KMS-11 (cell line): ENCODE measurements around the gene DCAF10.

Source experiments
- H2AFZ ChIP-seq: fragments of 200-600 bp; sonication (generic); 2 replicates; pipeline ENCODE4 v1.6.1; 2016; ENCODE audit warnings: antibody characterized with exemption, mixed run types, low read depth
- H3K27ac ChIP-seq: fragments of 200-600 bp; sonication (generic); 2 replicates; pipeline ENCODE4 v1.6.1; 2016; ENCODE audit warnings: mild to moderate bottlenecking, mixed run types
- H3K27me3 ChIP-seq: fragments of 200-600 bp; sonication (generic); 2 replicates; pipeline ENCODE4 v1.6.1; 2017; ENCODE audit warnings: mild to moderate bottlenecking, low read depth, mixed run types, moderate library complexity; ENCODE audit not compliant: insufficient read depth
- H3K36me3 ChIP-seq: fragments of 200-600 bp; sonication (generic); 2 replicates; pipeline ENCODE4 v1.6.1; 2017; ENCODE audit warnings: mild to moderate bottlenecking, mixed run types; ENCODE audit not compliant: insufficient read depth
- H3K4me1 ChIP-seq: fragments of 200-600 bp; sonication (generic); 2 replicates; pipeline ENCODE4 v1.6.1; 2016; ENCODE audit warnings: mild to moderate bottlenecking, low read depth, mixed run types; ENCODE audit not compliant: poor library complexity, severe bottlenecking
- H3K4me2 ChIP-seq: fragments of 200-600 bp; sonication (generic); 2 replicates; pipeline ENCODE4 v1.7.0; 2016; ENCODE audit warnings: mild to moderate bottlenecking, mixed run types
- H3K4me3 ChIP-seq: fragments of 200-600 bp; sonication (generic); IDR thresholded peaks from 2 replicates; pipeline ENCODE4 v1.6.1; 2017; ENCODE audit warnings: low read depth, low read length, mixed read lengths; ENCODE audit not compliant: insufficient read depth
- H3K79me2 ChIP-seq: fragments of 200-600 bp; sonication (generic); 2 replicates; pipeline ENCODE4 v1.6.1; 2016; ENCODE audit warnings: low read depth, mixed run types; ENCODE audit not compliant: insufficient read depth
- H3K9ac ChIP-seq: fragments of 200-600 bp; sonication (generic); 2 replicates; pipeline ENCODE4 v1.6.1; 2016; ENCODE audit warnings: mild to moderate bottlenecking, mixed run types
- H4K20me1 ChIP-seq: fragments of 200-600 bp; sonication (generic); 2 replicates; pipeline ENCODE4 v1.6.1; 2016; ENCODE audit warnings: mild to moderate bottlenecking, mixed run types; ENCODE audit not compliant: insufficient read depth
- TF ChIP-seq, protein P1 (sequence below): fragments of 200-600 bp; sonication (generic); conservative IDR thresholded peaks from 2 replicates; pipeline ENCODE4 v1.6.1; 2017; ENCODE audit warnings: low read depth, mild to moderate bottlenecking, antibody characterized with exemption, low read length, moderate library complexity, mixed read lengths

Gene DCAF10

GRCh38 chr9:37914154-37914551 is 113.6 kb downstream of the DCAF10 start:
- H3K9ac ChIP-seq: no peak overlapping the region
- H2AFZ ChIP-seq: no peak overlapping the region
- no peak overlapping the region for H3K4me3 ChIP-seq
- H3K36me3 ChIP-seq: no peaks in the 10 kb centered on the region
- no peaks in the 10 kb centered on the region for H3K27me3 ChIP-seq
- no peaks in the 10 kb centered on the region for H4K20me1 ChIP-seq
- no peak overlapping the region for H3K27ac ChIP-seq
- H3K79me2 ChIP-seq: no peaks in the 10 kb centered on the region
- H3K4me2 ChIP-seq: no peak overlapping the region
- no peaks in the 10 kb centered on the region for H3K4me1 ChIP-seq
- TF ChIP-seq, protein P1, sequence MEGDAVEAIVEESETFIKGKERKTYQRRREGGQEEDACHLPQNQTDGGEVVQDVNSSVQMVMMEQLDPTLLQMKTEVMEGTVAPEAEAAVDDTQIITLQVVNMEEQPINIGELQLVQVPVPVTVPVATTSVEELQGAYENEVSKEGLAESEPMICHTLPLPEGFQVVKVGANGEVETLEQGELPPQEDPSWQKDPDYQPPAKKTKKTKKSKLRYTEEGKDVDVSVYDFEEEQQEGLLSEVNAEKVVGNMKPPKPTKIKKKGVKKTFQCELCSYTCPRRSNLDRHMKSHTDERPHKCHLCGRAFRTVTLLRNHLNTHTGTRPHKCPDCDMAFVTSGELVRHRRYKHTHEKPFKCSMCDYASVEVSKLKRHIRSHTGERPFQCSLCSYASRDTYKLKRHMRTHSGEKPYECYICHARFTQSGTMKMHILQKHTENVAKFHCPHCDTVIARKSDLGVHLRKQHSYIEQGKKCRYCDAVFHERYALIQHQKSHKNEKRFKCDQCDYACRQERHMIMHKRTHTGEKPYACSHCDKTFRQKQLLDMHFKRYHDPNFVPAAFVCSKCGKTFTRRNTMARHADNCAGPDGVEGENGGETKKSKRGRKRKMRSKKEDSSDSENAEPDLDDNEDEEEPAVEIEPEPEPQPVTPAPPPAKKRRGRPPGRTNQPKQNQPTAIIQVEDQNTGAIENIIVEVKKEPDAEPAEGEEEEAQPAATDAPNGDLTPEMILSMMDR: no peak

DNA sequence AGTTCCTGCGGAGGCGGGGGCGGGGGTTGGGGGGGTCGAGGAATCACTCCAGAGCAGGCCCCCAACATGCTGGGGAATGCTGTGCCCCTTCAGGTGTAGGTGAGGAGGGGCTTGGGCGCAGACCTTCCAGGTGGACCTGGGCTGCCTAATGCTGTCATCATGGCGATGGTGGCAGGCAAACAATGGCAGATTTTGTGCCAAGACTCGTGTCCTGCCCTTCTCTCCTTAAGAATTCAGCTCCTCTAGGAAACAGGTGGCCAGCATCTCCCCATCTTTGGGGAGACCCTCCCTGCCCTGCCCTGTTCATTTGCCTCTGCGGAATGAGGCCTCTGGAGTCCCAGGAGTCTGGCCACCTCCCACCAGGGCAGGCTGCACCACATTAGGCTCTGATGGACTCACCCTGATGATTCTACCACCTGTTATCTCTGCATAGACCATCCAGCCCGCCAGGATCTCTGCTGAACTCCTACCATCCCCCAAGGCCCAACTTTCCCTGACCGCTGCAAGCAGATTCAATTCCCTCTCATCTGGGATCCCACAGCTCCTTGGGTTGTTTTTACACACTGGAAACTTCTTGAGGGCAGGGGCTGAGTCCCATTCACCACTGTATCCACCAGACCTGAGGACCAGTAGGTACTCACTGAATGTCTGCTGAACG is 114.2 kb downstream of the DCAF10 start:
- Histone ChIP-seq H3K27me3 (no peaks in the 10 kb centered on the region), H4K20me1 (no peaks in the 10 kb centered on the region), H3K27ac (no peak overlapping the region), H3K4me3 (no peak overlapping the region), H2AFZ (no peak overlapping the region), H3K36me3 (no peaks in the 10 kb centered on the region), H3K9ac (no peak overlapping the region), H3K79me2 (no peaks in the 10 kb centered on the region), H3K4me2 (no peak overlapping the region), H3K4me1 (no peaks in the 10 kb centered on the region)
- TF ChIP-seq, protein P1: no peak

DNA sequence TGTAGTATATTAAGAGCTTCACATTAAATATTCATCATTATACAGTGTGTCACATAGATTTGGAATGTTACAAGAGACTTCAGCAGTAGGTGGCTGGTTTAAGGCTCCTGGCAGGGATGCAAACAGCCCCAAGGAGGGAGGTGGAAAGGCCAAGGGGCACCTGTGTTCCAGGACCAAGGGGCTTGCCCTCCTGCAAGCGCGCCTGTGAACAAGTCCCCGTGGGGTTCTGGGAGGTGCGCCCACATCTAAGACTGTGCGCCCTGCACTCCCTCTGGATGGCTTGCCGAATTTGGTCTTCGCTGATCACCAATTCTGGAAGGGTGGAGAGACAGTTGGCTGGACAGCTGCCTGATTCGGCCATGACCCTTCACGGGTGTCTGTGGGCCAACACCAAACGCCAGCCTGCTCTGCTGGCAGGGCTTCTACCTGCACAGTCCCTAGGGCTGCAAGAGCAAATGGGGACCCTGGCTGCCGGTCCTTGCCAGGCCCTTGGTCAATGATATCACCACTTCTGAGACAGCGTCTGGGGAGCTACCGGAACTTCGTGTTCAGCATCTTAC is 115.4 kb downstream of the DCAF10 start:
- Histone ChIP-seq H3K4me3 (no peak overlapping the region), H3K79me2 (no peaks in the 10 kb centered on the region), H3K27ac (no peak overlapping the region), H3K36me3 (no peaks in the 10 kb centered on the region), H3K4me2 (no peak overlapping the region), H3K4me1 (no peaks in the 10 kb centered on the region), H3K27me3 (no peaks in the 10 kb centered on the region), H4K20me1 (no peaks in the 10 kb centered on the region), H2AFZ (no peak overlapping the region), H3K9ac (no peak overlapping the region)
- TF ChIP-seq, protein P1: no peak

DNA sequence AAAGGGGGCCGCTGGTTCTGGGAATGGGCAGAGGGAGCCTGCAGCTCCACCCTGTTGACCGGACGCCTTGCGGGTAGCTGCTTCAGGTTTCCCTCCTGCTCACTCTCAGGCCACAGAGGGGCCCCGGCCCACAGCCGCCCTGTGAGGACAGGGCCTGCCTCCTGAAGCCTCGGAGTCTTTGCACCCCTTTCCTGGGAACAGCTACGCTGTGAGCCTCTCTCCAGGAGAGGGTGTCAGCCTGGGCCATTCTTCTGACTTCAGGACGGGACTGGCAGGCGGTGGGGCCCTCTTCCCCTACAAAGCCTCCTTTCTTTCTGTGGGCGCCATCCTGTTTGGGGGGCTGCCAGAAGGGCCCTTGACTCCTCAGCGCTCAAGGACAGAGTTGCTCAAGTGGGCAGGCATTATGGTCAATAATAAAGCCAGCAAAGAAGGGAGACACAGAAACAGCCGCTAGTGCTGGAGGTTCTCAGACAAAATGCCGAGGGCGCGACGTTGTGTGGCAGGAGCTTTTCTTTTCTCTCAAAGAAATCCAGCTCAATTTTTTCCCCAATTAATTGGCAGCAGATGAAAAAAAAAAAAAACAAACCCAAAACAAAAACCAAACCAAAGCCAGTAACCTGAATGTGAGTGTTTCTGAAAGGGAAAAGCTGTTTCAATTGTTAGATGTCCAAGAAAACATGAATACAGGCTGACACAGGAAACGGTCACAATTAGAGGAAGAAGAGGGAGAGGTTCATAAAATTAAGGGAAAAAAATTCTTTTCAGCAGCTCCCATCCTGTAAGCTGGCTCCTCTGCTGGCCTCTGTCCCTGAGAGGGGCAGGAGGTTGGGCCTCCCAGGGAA is 116.1 kb downstream of the DCAF10 start:
- Histone ChIP-seq H3K4me3 (no peak overlapping the region), H3K79me2 (no peaks in the 10 kb centered on the region), H3K4me2 (no peak overlapping the region), H3K27me3 (no peaks in the 10 kb centered on the region), H3K27ac (no peak overlapping the region), H4K20me1 (no peaks in the 10 kb centered on the region), H3K9ac (no peak overlapping the region), H3K4me1 (no peaks in the 10 kb centered on the region), H3K36me3 (no peaks in the 10 kb centered on the region), H2AFZ (no peak overlapping the region)
- TF ChIP-seq, protein P1: no peak
